Omental fat pad (tissue), 4 donors: ENCODE results near the gene KDM4D. TPM values are rescaled to one million over a fixed set of nuclear protein-coding genes. Genes with fewer than 3 reads are reported as not detected.
"Not testable (repeated sequence)": the region's sequence is repeated elsewhere in the genome, so short reads cannot be mapped to it uniquely, and the experiment has no call there.

ENCODE experiments used
- ATAC-seq: fragments of 150-250 bp; one replicate; pipeline ENCODE4 v1.9.1; 2016; ENCODE audit warnings: mild to moderate bottlenecking, moderate library complexity; ENCODE audit not compliant: low FRiP score
- DNase-seq: peaks from one replicate; pipeline ENCODE4 v3.0.0-alpha.2; 2019; ENCODE audit warnings: low spot score
- total RNA-seq, 4 donors: library from RNA; depleted of rRNA; stranded (reverse); fragments of >200 nt; gene quantifications; one replicate each; pipeline ENCODE4 v1.1.0, GENCODE V29; 2016
- TF ChIP-seq, protein P1 (sequence below), 3 donors: fragments of 450-650 bp; IDR thresholded peaks; one replicate each; pipeline ENCODE4 v1.5.1; 2016 to 2017; ENCODE audit warnings: antibody characterized with exemption in 3 of 3, mild to moderate bottlenecking in 3 of 3, moderate library complexity in 2 of 3

KDM4D gene
- total RNA-seq, 4 donors from 2014 or later = 0.24 to 0.93 (median 0.69) TPM

DNA sequence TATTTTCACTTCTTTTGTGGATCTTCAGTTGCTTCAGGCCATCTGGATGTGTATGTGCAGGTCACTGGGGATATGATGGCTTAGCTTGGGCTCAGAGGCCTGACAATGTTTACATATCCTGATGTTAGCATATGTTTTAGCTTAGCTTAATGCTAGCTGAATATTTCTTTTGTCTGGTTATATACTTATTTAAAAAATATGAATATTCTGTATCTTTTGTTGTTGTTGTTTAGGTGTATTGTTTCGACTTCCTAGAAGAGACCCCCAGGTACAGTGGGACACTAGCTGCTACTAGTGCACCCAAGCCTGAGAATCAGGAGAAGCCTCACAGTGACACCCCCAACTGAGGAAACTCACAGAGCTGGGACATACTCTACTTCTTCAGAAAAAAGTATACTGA is 51.4 kb downstream of the KDM4D start, which contains the start of gene KDM4E:
KDM4E (plus strand) TSS at position 301 of the 400 bp plus-strand sequence. CDS start 300 bp downstream, outside the sequence.
- no peak for DNase-seq
- TF ChIP-seq, protein P1, sequence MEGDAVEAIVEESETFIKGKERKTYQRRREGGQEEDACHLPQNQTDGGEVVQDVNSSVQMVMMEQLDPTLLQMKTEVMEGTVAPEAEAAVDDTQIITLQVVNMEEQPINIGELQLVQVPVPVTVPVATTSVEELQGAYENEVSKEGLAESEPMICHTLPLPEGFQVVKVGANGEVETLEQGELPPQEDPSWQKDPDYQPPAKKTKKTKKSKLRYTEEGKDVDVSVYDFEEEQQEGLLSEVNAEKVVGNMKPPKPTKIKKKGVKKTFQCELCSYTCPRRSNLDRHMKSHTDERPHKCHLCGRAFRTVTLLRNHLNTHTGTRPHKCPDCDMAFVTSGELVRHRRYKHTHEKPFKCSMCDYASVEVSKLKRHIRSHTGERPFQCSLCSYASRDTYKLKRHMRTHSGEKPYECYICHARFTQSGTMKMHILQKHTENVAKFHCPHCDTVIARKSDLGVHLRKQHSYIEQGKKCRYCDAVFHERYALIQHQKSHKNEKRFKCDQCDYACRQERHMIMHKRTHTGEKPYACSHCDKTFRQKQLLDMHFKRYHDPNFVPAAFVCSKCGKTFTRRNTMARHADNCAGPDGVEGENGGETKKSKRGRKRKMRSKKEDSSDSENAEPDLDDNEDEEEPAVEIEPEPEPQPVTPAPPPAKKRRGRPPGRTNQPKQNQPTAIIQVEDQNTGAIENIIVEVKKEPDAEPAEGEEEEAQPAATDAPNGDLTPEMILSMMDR (IDR thresholded peaks at IDR 0.05) = no peak
- ATAC-seq = no peak

DNA sequence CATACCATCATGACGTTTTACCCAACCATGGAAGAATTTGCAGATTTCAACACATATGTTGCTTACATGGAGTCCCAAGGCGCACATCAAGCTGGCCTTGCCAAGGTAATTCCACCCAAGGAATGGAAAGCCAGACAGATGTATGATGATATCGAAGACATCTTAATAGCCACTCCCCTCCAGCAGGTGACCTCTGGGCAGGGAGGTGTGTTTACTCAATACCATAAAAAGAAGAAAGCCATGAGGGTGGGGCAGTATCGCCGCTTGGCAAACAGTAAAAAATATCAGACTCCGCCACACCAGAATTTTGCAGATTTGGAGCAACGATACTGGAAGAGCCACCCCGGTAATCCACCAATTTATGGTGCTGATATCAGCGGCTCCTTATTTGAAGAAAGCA is 52.1 kb downstream of the KDM4D start:
- not testable (repeated sequence) for DNase-seq, ATAC-seq

DNA sequence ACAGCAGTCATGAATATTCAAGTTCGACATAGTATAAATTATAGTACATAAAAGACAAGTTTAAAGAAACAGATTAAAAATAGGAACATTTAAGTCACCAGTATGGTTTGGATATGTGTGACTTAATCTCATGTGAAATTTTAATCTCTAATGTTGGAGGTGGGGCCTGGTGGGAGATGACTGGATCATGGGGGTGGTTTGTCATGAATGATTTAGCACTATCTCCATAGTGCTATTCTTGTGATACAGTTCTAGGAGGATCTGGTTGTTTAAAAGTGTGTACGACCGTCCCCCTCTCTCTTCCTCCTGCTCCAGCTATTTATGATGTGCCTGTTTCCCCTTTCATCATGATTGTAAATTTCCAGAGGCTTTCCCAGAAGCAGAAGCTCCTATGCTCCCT is 54.8 kb downstream of the KDM4D start:
- ATAC-seq = no peak
- no peak for DNase-seq
- TF ChIP-seq, protein P1 (IDR thresholded peaks at IDR 0.05) = no peak

DNA sequence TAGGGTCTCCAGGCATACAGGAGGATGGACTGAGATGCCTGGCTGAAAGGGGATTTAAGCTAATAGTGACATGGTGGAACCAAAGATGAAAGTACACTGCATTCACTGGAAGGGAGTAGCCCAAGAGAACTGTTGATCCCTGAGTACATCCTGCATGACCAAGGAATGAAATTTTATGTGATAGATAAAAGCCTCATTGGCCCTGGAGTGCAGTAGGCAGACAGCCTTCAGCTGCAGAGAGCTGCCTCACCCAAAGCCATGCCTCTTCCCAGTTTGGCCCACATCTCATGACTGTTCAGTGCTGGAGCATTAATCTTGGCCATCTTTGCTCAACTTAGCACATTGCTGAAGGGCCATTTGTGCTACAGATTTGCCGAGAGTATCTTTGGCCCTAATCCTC is 59.5 kb downstream of the KDM4D start:
- TF ChIP-seq, protein P1 (IDR thresholded peaks at IDR 0.05) = no peak
- ATAC-seq = no peak
- DNase-seq = no peak

DNA sequence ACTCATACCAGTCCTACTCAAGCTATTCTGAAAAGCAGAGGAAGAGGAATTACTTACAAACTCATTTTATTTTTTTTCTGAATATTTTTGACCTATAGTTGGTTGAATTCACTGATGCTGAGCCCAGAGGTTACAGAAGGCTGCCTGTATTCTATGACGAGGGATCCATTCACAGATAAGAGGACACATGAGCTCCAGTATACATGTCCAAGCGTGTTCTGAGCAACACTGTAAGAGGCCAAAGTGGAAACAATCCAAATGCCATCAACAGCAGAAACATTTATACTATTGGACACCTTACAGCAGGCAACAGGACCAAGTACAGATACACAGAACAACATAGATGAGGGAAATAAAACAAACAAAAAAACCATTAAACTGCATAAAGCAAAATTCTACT is 61.8 kb downstream of the KDM4D start:
- ATAC-seq (no peak), DNase-seq (no peak)
- TF ChIP-seq, protein P1 (IDR thresholded peaks at IDR 0.05) = no peak

DNA sequence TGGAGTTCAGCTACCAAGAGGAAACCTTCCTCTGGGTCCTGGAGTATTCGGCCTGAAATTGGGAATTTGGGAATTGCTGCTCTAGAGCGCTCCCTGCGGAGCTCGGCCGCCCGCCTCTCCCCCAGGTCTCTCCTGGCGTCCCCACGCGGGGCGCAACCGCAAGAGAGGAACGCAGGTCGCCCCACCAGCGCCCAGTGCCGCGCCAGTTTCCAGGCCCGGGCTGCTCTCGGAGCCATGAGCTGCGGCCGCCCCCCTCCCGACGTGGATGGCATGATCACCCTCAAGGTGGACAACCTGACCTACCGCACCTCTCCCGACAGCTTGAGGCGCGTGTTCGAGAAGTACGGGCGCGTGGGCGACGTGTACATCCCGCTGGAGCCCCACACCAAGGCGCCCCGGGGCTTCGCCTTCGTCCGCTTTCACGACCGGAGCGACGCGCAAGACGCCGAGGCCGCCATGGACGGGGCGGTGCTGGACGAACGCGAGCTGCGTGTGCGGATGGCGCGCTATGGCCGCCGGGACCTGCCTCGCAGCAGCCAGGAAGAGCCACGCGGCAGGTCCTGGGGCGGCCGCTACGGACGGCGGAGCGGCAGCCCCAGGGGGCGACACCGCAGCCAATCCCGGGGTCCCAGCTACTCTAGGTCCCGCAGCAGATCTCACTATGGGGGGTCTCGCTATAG is 64.0 kb downstream of the KDM4D start:
- ATAC-seq, DNase-seq: not testable (repeated sequence)

DNA sequence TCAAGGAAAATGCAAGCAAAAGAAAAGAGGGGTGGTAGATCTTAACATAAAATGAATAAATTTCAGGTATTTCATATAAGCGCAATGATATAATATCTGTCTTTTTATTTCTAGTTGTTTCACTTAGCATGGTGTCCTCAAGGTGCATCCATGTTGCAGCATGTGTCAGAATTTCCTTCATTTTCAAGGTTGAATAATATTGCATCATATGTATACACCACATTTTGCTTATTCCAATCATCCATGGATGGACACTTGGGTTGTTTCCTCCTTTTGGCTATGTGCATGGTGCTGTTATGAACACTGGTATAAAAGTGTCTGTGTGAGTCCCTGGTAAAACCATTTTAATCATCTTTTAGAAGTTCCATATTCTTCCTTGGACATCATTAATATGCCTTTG is 68.7 kb downstream of the KDM4D start:
- TF ChIP-seq, protein P1 (IDR thresholded peaks at IDR 0.05) = no peak
- DNase-seq = no peak
- ATAC-seq = no peak

DNA sequence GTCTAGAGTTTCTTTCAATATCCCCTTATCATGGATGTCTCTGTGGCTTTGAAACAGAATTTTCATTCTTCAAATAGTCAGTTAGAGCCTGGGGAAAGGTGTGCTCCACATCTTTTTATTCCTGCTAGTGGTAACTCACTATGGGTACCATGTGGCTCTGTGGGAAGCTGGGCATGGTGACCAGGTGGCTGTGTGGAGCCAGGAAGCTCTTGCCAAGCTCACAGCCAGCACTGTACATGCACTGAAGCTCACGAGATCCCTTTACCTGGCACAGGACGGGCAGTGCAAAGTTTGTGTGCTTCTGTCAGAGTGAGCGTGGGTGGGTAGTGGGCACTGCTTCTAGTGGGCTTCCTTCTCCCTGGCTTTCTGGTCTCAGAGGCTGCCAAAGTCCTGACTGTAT is 69.4 kb downstream of the KDM4D start:
- TF ChIP-seq, protein P1 (IDR thresholded peaks at IDR 0.05) = no peak
- no peak for DNase-seq
- ATAC-seq = no peak
